NCI-H1417 (cell line): Measurements from ENCODE around the gene HES1.
A peak's percentile ranks its signal among the peaks of the same experiment; 100 is the strongest.

ENCODE experiments used
- DNase-seq, 3 experiments: peaks; one replicate each; lab custom pipeline; 2025; lab: John Stamatoyannopoulos, UW

Gene HES1

DNA sequence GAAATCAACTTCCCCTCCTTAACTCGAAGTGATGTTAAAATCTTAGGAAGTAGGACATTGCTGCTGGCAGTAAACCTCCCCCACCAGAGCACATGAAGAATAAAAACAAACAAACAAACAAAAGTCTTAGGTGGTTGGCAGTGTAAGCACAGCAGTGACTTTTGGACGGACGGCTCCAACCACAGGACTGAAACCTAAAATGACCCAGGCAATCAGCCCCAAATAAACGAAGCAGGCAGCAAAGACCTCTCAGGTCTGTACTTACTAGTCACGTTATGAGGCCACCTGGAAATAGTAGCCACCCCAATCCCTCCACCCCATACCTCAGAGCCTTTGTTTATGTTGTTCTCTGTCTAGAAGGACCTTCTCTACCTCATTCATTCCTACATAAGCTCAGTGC lies 33.5 kb upstream of the HES1 start:
- DNase-seq, result no peak

DNA sequence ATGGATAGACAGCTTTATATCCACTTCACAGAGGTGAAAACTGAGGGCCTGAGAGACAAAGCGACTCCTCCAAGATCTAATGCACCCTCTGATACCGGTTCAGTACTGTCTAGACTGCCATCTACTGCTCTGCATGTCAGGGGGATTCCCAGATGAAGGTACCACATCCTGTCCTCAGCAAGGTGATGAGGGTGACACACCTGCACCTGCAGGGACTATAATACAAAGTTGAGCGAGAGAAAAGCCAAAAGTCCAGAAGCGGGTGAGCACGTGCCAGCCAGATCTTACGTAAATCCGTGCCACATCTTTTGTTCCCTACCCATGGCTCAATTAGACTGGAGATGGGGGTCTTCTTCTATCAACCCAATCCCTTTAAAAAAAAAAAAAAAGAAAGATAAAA lies 32.4 kb upstream of the HES1 start:
- no peak for DNase-seq

DNA sequence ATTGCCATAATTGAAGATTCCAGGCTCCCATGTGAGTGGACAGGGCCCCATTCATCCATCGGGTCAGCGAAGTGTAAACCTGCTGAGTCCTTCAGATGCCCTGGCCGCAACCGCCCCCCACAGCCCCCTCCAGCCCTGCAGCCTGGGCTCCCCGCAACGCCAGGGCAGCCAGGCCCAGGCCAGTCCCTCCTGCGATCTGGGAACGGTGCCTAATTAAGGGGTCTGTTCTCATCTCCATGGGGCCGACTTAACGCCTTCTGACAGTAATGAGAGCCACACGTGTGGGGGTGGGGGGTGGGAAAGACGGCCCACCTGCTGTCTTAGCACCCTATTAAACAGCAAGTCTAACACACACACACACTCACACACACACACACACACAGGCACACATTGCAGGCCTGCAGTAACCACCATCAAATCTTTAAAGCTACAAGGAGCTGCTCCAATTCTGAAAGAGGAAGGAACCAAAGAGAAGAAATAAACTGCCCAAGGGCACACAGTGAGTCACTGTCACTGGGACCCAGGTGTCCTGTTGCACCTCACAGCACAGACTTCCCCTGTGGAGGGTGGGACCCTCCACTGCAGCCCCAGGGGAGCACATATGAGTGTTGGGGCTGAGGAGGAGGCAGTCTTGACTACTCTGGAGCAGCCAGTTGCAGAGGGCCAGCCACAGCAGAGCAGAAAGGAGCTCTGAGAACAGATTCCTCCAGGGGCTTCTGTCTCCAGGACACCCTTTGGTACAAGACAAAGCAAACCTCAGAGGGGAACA lies 31.8 kb upstream of the HES1 start:
- peak in 2 of 3 experiments; percentile 30 to 70 for DNase-seq

DNA sequence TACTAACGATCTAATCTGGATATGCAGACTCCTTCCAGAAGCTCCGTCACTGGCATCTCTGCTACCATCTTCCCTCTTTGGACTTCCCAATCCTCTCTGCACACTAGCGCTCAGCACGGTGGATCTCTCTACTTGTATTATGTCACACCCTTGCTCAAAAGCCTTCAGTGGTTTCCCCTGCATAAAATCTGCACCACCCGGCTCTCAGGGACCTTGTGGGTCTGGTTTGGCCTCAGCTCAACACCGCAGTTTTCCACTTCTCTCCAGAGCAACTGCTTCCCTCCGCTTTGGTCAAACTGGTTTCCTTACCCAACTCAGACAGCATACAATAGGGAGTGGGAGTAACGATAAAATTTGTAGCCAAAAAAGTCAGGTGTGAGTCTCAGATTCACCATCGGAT lies 30.7 kb upstream of the HES1 start:
- no peak for DNase-seq

DNA sequence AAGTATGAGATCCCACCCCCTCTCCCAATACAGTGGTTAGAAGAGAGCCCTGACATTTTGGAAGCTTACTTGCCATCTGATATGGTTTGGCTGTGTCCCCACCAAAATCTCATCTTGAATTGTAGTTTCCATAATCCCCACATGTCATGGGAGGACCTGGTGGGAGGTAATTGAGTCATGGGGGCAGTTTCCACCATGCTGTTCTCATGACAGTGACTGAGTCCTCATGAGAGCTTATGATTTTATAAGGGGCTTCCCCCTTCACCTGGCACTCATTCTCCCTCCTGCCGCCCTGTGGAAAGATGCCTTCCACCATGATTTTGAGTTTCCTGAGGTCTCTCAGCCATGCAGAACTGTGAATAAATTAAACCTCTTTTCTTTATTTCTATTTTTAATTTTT lies 28.8 kb upstream of the HES1 start:
- no peak for DNase-seq

DNA sequence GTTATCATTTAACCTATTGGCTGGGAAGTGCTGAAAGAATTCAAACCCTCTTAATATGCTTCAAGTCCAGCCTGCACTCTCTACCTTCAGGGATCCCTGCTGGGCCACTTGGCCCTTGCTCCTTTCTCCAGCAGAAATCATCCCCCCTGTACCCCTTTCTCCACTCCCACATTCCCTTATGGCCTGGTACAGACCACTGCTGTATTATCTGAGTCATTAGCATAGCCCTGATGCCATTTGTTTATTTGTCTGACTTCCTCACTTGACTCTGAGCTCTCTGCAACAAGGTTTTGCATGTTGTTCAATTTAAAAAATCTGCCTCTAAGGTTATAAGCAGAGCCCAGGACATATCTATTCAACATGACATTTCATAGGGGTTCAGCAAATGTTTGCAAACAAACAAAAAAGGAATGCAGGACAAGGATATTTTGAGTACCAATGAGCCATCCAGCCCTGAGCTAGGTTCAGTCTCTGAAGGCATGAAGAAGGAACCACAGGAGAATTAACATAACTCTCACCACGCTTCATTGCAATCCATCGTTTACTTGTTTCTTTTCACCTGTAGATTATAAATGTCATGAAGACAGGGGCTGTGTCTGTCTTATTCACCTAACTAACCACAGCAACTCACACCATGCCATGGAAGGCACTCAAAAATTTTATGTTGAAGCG lies 26.6 kb upstream of the HES1 start:
- DNase-seq, result no peak

DNA sequence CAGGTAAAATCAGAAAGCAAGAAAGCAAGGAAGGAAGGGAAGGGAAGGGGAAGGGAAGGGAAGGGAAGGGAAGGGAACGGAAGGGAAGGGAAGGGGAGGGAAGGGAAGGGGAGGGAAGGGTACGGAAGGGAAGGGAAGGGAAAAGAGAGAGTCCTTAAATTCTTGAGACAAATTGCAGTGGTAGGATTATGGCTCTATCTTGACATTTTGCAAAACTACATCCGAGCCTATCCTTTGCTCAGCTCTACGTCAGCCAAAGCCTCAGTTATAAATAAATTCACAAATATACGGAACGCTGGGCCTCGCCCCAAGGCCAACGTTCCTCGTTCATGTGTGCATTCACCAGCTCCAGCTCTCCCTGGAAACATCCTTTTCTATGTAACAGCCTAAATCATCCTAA lies 25.5 kb upstream of the HES1 start:
- DNase-seq, result no peak

DNA sequence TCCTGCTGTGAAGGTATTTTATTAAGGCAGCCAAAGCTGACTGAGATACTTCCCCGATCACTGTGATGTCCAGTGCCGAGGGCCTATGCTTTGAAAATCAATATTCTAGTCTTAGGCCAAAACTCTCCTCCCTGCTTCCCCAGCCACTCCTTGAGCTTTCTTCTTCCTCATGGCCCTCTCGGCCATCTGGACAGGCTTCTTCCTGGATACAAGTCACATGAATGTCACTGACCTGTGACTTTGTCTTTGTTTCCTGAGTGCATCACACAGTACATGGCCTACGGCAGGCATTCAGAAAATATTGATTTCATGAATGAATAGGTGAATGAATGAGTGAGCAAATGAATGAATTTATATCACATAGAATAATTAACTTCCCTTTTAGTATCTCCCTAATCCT lies 24.6 kb upstream of the HES1 start:
- DNase-seq, result no peak

DNA sequence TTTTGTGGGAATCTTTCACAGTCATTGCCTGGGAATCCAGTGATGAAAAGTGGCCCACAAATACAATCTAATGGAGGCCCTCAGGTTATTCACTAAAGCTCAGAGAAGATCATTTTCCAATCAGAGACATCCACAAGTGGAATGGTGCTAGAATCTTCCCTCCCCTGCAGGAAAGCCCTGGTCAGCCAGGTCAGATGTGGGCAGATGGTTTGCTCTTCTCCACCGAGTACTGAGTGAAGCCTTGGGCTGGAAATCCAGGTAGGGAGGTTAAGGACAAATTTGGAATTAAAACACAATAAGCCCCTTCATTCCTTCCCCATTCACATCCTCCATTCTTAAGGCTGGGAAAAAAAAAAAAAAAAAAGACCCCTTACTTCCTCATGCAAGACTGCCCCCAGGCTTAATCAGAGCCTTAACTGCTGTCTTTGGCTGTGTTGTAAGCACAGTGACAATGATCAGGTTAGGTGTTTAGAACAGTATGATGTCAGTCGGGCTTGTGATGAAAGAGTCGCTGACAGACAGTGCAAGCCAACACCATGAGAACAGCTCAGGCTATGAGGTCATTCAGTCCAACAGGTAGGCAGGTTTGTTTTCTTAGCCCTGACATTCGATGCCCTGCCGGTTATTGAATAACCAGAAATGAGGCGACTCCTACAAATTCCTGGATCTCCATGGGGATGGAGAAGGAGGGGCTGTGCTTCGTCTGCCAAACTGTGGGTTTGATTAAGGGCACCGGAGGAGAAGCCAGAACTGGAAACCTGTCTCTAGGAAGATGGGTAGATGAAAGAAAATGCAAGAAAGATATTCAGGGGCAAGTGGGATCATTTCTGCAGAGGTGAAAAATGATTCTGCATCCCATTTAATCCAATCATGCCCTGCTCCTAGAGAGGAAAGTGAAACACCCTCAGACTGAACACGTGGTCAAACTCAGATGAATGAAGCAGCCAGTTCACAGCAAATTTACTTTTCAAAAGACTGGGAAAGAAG lies 23.5 kb upstream of the HES1 start:
- peak in 2 of 3 experiments; percentile 68 to 88 for DNase-seq

DNA sequence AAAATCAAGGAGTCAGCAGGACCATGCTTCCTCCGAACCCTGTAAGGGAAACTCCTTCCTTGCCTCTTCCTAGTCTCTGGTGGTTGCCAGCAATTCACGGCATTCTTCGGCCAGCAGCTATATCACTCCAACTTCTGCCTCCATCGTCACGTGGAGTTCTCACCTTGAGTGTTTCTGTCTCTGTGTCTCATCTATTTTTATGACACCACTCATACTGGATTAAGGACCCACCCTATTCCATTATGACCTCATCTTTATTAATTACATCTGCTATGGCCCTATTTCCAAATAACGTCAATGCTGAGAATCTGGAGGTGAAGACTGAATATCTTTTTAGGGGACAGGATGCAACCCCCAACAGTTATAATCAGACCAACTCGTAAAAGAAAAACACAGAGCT lies 21.8 kb upstream of the HES1 start:
- no peak for DNase-seq

DNA sequence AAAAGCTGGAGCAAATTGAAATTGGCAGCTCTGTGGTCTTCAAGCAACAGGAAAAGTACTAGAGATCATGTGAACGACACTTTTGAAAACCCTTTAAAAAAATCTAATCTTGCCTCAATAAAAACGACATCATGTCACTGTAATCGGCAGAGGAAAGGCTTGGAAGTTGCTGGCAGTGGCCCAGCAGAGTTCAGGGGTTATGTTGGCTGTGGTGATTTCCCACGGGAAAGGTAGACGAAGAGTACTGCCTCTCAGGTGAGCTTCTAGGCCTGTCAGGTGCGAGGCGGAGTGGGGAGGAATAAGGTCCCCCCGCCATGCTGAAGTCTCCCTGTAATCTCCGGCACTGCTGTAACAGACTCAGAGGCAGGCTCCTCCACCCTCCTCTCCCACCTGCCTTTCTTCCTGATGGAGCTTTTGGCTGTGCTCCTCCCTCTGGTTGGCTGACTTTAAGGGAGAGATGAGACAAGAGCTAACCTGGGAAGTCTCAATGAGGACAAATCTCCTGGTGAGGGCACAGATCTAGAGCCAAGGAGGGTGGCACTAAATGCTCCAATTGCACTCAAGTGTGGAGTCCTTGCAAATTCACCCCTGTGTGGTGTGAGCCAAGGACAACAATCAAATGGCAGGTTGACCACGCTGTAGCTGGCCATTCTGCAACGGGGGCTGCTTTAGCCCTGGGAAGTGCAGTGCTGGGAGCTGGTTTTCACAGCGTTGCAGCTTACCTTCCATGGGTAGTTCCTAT lies 18.7 kb upstream of the HES1 start:
- no peak for DNase-seq

DNA sequence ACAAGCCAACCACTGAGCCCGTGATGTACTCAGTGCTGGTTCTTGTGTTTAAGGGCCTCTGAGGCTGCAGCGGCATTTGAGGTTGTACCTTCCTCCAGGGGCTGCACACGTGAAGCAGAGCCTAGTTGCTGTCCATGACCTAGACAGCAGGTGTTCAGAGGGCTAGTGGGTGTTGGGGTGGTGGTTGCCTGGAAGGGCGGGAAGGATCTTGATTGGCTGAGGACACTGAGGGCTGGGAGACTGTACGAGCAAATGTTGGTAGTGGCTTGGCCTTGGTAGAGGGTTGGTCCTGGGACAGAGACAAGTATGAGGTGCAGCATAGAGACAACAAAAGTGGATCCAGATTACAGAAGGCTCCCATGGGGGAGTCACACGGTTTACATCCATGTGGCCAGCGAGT lies 17.0 kb upstream of the HES1 start:
- DNase-seq, result no peak

DNA sequence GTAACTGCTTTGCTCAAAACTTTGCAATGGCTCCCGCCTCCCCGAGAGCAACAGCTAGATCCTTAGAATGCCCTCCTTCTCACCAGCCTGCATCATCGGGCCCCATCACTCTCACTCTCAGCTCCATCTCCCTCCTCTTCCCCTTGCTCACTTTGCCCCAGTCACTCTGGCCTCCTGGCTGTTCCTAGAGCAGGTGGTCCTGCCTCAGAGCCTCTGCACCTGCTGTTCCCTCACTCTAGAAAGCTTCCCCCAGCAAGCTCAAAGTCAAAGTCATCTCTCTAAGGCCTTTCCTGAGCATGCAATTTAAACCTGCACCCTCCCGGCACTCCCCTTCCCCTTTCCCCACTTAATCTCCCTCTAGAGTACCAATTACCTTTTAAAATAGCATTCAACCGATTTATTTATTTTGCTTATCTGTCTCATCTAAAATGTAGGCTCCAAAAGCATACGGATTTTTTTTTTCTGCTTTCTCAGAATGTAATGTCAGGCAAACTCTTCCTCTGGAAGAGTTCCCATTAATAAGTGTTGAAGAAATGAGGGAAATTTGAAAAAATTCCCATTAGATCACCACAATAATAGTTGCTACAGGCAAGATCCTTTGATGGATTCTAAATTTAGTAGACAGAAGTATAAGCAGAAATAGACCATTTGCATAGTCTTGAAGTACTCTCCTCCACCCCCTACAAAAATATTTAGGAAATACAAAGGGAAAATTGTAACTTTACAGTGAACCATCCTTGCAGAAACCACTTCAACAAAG lies 15.9 kb upstream of the HES1 start:
- peak in 2 of 3 experiments; percentile 59 to 64 for DNase-seq

DNA sequence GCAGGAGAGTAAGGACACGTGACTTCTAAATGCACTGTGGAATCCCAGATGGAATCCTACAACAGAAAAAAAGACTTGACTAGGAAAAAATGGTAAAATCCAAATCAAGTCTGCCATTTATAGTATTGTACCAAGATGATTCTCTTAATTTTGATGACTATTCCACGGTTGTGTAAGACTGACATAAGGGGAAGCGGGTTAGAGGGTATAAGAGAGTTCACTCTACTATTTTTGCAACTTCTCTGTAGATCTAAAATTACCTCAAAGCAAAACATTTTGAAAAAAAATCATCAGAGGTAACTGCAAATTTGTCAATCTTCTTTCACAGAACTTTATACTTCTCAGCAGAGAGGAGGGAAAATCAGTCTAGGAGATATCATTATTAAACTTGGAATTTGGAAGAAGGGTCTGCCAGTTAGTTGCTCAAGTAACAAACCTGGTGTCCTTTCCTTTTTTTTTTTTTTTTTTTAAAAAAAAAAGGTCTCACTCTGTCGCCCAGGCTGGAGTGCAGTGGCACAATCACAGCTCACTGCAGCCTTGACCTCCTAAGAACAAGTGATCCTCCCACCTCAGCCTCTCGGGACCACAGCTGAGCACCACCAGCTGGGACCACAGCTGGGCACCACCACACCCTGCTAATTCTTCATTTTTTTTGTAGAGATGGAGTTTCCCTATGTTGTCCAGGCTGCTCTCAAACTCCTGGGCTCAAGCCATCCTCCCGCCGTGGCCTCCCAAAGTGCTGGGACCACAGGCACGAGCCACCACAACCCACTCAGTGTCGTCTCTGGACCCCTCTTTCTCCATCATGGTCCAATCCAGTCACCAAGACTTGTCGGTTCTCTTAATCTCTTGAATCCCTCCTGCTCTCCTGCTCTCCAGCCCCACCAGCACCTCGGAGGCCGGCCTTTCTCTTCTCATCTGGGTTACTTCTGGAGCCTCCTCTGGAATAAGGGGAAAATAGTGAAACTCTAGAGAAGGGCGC lies 14.9 kb upstream of the HES1 start:
- no peak for DNase-seq

DNA sequence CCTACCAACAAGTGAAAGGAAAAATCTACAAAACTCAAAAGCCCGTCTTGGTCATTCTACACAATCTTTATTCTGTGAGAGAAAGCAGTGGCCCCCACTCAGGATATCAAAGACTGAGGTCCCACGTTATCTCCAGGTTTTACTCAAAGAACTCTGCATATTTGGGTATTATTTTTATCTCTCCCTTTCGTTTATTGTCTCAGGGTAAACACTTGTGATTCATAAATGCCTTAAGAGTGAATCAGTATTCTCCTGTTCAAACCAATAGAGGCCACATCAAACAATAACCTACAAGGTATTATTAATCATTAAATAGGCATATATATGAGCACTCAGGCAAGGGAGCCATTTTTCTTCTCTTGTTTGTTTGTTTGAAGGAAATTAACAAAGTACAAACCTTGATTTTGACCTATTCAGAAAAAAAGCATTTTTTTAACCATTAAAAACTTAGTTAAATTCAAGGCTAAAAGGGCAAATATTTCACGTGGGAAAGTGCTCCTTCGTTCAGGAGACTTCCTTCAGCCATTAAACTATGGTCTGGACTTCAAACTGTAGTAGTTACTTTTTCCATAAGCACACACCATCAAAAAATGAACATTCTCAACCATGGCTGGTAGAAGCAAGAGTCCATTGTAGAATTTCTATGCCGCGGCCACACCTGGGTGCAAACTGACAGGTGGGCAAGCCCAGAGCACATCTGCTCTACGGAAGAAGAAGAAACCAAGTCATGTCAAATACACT lies 13.9 kb upstream of the HES1 start:
- DNase-seq, result no peak

DNA sequence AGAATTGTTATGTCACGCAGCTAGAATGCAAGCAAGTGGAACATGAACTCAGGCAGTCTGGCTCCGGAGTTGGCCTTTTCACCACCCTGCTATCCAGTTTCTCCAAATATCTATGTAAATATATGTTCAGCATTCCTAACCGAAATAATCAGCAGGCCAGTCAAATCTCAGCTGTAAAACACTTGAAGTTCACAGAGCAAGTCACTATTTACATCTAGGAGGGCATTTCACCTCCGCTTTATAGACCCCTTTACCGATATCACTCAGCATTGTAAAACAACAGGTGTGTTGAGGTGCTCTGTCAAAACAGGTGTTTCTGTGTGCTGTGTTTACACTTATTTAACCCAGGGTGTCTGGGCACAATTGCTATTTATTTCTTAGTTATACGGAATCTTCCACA lies 12.2 kb upstream of the HES1 start:
- DNase-seq, result peak in 1 of 3 experiments; percentile 60

DNA sequence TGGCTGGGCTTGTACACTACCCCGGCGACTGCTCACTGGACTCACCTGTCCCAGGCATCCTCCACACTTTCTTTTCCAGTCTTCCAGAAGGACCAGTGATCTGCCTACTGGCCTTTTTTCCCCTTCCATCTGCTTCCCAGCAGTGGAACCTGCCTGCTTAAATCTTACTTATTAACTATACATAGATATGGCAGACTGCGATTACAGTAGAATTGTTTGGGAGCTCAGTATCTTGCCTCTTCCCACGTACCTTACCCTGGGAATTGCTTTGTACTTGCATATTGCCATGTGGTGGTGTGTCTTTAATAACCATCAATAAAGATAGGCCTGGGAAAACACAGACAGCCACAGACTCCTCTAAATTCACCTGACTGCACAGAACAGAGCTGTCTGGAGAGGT lies 11.8 kb upstream of the HES1 start:
- peak in 1 of 3 experiments; percentile 48 for DNase-seq

DNA sequence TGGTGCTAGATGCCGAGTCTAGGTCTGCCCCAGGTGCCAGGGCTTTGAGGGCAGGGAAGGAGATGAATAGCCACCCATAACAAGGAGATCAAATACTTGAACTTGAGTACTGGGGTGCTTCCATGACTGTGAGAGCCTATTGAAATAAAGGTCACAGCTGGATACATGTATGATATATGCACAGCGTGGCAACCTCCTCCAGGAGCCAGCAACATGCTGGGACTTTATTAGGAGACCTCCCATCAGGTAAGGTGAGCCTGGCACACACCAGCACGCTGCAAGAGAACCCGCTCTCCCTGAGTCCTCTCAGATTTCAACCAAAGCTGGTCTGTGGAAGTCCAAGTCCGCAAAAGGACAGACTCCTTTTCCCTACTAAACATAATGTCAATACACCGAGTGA lies 10.5 kb upstream of the HES1 start:
- peak; percentile 33 to 82 (median 60) for DNase-seq

DNA sequence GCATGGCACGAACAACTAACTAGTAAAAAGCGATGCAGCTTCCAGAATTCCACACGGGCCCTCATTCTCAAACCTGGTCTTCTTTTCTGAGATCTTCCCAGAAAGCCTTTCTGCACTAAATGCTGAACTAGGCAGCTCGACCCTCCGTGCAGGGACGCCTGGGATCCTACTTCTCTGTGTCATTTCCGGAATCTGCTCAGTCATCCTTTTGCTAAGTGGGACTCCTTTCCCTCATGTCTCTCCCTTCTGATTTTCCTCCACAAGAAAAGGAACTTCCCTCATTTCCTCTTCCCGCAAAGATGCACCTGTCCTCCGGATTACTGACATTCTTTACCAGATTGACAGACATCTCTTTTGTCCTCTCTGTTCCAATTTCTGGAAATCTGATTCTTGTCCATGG lies 9.2 kb upstream of the HES1 start:
- no peak for DNase-seq
